NCI-H2081 treated with DMSO at 0.1 percent for 48 hours (cell line): Measurements from ENCODE around the gene RPS3.

ENCODE experiments used
- DNase-seq: peaks from one replicate; lab custom pipeline; 2025; lab: John Stamatoyannopoulos, UW

RPS3 gene

GRCh38 chr11:75435571-75435925, 36.2 kb downstream of the RPS3 start:
- no peak for DNase-seq

DNA sequence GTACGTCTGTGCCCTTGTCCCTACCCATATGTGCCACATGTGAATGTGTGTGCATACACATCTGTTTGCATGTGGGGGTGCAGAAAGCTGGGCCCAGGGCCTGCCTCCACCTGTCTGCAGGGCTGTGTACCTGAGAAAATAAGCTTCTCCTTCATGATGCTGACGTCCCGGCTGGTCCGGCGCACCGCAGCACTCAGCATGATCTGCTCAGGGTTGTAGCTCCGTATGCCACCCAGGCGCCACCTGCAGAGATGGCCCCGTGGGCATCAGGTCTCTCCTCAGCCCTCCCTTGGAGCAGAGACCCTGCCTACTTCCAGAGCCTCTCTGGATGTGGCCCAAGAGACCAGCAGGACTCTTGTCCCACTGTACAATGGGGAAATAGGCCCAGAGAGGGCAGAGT, 37.5 kb downstream of the RPS3 start:
- no peak for DNase-seq

- DNase-seq, result no peak
Measured at GRCh38 chr11:75437966-75438659, 38.8 kb downstream of the RPS3 start.

DNA sequence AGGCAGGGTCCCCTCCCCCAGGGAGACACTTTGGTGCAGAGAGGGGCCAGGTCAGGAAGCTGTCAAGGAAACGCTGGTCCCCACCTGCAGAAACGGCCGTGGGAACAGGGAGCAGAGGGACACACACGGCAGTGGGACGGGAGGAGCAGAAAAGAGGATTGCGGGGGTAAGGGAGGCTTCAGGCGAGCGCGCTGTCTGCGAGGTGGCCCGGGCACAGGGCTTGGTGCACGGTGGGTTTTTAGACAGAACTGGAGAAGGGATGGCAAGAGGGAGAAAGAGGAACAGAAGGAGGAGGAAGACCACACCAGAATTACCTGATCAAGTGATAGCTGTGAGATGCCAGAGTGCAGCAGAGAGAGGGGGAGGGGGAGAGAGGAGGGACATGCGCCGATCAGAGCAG, 39.7 kb downstream of the RPS3 start:
- DNase-seq, result no peak

- DNase-seq, result no peak
Measured at GRCh38 chr11:75439495-75440120, 40.3 kb downstream of the RPS3 start.

GRCh38 chr11:75440960-75441803, 41.9 kb downstream of the RPS3 start:
- DNase-seq, result no peak

DNA sequence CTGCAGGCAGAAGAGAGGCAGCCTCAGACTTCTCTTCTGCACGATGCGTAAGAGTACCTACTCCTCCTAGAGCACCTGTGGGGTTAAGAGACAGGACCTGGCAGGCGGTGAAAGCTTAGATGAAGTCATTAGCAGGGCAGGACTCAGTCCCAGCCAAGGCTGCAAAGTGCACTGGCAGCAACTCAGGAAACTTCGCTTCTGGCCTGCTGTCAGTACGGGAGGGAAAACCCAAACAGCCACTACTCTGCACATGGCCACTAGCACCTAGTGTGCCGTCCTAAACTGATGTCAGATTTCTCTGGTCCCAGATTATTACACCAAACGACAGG, 42.5 kb downstream of the RPS3 start:
- DNase-seq, result no peak

DNA sequence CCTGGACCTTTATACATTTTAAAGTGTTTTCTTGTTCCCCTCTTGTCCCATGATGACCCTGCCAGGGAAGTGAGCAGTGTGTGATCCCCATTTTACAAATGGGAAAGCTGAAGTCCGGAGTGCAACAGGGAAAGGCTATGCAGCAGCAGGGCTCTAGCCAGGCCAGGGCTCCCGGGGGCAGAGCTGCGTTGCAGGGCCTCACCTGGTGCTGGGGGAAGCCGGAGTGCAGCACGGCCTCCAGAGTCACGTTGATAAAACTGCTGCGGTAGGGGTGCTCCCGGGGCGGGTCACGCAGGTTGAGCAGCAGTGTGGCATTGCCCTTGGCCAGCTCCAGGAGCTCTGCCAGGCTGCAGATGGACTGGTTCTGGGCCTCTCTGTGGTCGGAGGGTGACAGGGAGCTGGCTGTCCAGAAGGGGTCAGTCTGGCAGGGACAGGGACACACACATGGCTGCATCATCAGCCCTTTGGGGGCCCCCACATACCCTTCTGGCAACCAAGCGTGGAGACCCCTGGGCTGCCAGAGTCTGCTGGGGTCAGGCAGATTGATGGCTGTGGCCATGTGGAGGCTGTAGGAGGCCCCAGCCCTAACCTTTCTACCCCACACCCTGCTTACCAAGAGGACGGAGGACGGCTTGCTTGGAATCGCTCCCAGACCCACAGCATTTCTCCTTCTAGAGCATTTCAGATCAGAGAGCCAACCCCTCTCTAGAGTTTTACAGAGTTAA, 43.0 kb downstream of the RPS3 start:
- DNase-seq, result no peak

- DNase-seq, result no peak
Measured at GRCh38 chr11:75443043-75443442, 43.7 kb downstream of the RPS3 start.

- DNase-seq, result no peak
Measured at GRCh38 chr11:75445315-75445953, 46.1 kb downstream of the RPS3 start.

DNA sequence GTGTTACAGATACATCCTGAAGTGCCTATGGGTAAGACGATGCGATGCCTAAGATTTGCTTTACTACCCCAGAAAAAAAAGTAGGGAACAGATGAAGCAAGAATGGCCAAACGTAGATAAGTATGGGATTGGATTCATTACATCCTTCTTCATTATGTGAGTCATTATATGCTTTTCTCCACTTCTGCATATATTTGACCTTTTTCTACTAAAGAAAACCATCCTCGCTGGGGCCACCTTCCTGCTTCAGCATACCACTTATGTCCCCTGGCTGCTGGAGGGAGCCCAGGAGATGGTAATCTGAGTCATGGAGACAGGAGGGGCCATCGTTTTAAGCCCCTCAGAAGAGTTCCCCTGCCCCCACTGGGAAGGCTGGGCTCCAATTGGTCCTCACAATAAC, 48.1 kb downstream of the RPS3 start:
- no peak for DNase-seq

GRCh38 chr11:75449271-75449670, 50.0 kb downstream of the RPS3 start:
- DNase-seq, result no peak

GRCh38 chr11:75449776-75450175, 50.5 kb downstream of the RPS3 start:
- no peak for DNase-seq

- no peak for DNase-seq
Measured at GRCh38 chr11:75450236-75450635, 50.9 kb downstream of the RPS3 start.

GRCh38 chr11:75450826-75451821, 51.8 kb downstream of the RPS3 start:
- DNase-seq, result no peak

DNA sequence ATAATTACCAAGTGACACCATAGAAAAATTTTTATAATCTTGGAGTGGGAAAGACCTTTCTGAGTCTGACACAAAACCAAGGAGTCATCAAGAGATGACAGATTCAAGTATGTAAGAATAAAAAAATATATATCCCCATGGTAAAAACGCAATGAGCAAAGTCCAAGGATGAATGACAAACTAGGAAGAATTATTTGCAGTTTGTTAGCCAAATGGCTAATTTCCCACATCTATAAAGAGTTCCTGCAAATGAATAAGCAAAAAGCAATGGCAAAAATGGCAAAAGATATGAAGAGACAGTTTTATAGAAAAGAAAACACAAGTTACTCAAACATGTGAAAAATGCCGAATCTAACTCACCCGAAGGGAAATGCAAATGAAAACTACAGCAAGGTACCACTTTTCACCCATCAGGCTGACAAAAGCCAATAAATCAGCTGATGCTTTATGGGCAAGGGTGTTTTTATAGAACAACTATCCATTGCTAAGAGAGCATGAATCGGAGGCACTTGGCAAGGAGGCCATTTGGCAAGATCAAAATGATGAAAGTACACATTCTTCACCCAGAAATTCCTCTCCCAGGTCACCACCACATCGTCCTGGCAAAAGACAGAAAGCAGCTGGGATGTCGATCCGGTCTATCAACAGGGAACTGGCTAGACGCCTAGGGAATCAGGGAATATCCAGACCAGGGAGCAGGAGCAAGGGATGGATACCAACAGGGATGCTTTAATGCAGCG, 54.8 kb downstream of the RPS3 start:
- DNase-seq, result no peak

DNA sequence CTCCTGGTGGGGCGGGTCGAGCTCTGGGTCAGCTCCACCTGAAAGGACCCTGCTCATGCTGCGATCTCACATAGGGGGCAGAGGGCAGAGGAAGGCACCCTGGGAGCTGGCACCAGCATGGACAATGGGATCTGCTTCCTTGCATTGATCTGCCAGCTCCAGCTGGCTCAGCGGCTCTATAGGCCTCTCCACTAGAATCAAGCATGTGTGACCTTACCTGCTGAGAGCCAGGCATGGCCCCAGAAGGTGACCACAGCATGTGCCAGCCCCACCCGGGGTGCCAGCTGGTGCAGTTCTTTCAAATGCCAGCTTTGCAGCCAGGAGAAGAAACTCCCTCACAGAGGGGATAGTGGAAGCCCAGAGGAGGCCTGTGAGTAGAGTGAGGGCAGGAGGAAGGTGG, 55.7 kb downstream of the RPS3 start:
- DNase-seq, result no peak
